Measurements from ENCODE around the gene SELENOT. TPM values are rescaled to one million over a fixed set of nuclear protein-coding genes. Genes with fewer than 3 reads are reported as not detected.

SELENOT gene
- total and polyA plus RNA-seq, 4 experiments from 2014 or later, result 71.8 to 408 (median 191) TPM

Other genes starting within 250 kb of the SELENOT start
- 10 to 100 TPM; 25.3 to 25.7 TPM for gene TSC22D2, start 195.0 kb upstream of the SELENOT start, total RNA-seq
- 10 to 100 TPM in 1 of 2 donors, 1 to 10 TPM in 1; 5.5 to 14.1 TPM for gene TSC22D2, start 195.0 kb upstream of the SELENOT start, polyA plus RNA-seq
- 100 to 1,000 TPM; 122 to 128 TPM for gene SERP1, start 56.8 kb upstream of the SELENOT start, total RNA-seq
- 100 to 1,000 TPM; 107 to 129 TPM for gene SERP1, start 56.8 kb upstream of the SELENOT start, polyA plus RNA-seq
- 10 to 100 TPM; 90.8 to 95.3 TPM for gene EIF2A, start 56.5 kb upstream of the SELENOT start, total RNA-seq
- gene EIF2A, start 56.5 kb upstream of the SELENOT start, polyA plus RNA-seq, result 10 to 100 TPM; 49.3 to 58.9 TPM
- gene ERICH6, start 100.6 kb downstream of the SELENOT start, total RNA-seq, result not detected
- gene ERICH6, start 100.6 kb downstream of the SELENOT start, polyA plus RNA-seq, result under 1 TPM in 1 of 2 donors, not detected in 1; 0.75 TPM
- 10 to 100 TPM; 28.3 to 29.5 TPM for gene SIAH2, start 159.8 kb downstream of the SELENOT start, total RNA-seq
- gene SIAH2, start 159.8 kb downstream of the SELENOT start, polyA plus RNA-seq, result 10 to 100 TPM; 35.9 to 48.3 TPM

Measured in CD4-positive, alpha-beta memory T cell (primary cell).